ENCODE data around the gene C4A. TPM values are rescaled to one million over a fixed set of nuclear protein-coding genes. Genes with fewer than 3 reads are reported as not detected.
"Not testable (repeated sequence)": the region's sequence is repeated elsewhere in the genome, so short reads cannot be mapped to it uniquely, and the experiment has no call there.

Gene C4A
- total RNA-seq, 1 experiment from 2014 or later = 4.3 TPM

DNA sequence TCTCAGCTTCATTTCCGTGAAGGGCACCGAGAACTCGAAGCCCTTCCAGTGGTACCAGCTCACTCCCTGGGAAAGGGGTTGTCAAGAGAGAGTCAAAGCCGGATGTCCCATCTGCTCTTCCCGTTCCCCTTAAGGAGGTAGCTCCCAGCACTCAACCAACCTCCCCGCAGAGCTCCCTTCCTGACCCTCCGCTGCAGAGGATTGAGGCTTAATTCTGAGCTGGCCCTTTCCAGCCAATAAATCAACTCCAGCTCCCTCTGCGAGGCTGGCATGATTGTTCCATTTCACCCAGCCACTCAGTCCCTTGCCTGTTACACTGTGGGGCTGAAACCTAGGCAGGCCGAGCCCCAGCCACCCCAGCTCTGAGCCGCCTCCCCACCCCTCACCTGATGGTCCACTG is 59.5 kb downstream of the C4A start:
- not testable (repeated sequence) for H3K14ac ChIP-seq (ENCODE audit: insufficient read depth, low read length); H2BK12ac ChIP-seq (ENCODE audit: insufficient read length, low read depth, low read length); H3K27ac ChIP-seq (ENCODE audit: insufficient read length, low read depth, low read length); H3K4me1 Mint-ChIP-seq; H4K20me1 ChIP-seq (ENCODE audit: control insufficient read depth, insufficient read depth, insufficient read length); H3K9ac ChIP-seq (ENCODE audit: extremely low read depth, insufficient read length, low read length); H4K91ac ChIP-seq (ENCODE audit: insufficient read length, low read depth, low read length); H3K27ac Mint-ChIP-seq; H3K27me3 ChIP-seq (ENCODE audit: insufficient read depth, low read length); H3K4me1 ChIP-seq (ENCODE audit: insufficient read depth, low read length); H3K36me3 Mint-ChIP-seq (ENCODE audit: insufficient read depth in 1 of 3, low read depth in 3 of 3); H3K79me2 ChIP-seq (ENCODE audit: insufficient read depth, low read length); H2BK5ac ChIP-seq (ENCODE audit: insufficient read length, low read length); H3K79me1 ChIP-seq (ENCODE audit: insufficient read depth, low read depth, low read length, poor library complexity, severe bottlenecking); H3K27me3 Mint-ChIP-seq (ENCODE audit: low read depth); H3K4me3 Mint-ChIP-seq; H2AFZ ChIP-seq (ENCODE audit: low read length); H3K23ac ChIP-seq (ENCODE audit: insufficient read length, low read depth, low read length); H3K4ac ChIP-seq (ENCODE audit: low read depth, low read length); H2BK20ac ChIP-seq (ENCODE audit: low read depth, low read length, poor library complexity, severe bottlenecking); H3K4me2 ChIP-seq (ENCODE audit: insufficient read depth, insufficient read length, low read length); H3K18ac ChIP-seq (ENCODE audit: insufficient read length, low read depth, low read length); H3K9me3 ChIP-seq (ENCODE audit: control insufficient read depth, low read depth, low read length); H2BK120ac ChIP-seq (ENCODE audit: low read depth, low read length, poor library complexity, severe bottlenecking); H3T11ph ChIP-seq (ENCODE audit: low read length); H4K8ac ChIP-seq (replicated peaks; ENCODE audit: insufficient read length, low read depth, low read length); H2AK5ac ChIP-seq (ENCODE audit: insufficient read length, low read length); H3K9me3 Mint-ChIP-seq; H3K56ac ChIP-seq (ENCODE audit: insufficient read length, low read depth, low read length); H3K23me2 ChIP-seq (ENCODE audit: insufficient read length, low read depth, low read length, poor library complexity, severe bottlenecking); H2BK15ac ChIP-seq (ENCODE audit: low read depth, low read length); H4K5ac ChIP-seq (ENCODE audit: insufficient read length, low read depth, low read length)
- WGBS (ENCODE audit: extremely low coverage, insufficient read length, low lambda C conversion rate) = no CpG with 5 or more reads among the region's 10 CpGs
- DNase-seq = peak; percentile 15

DNA sequence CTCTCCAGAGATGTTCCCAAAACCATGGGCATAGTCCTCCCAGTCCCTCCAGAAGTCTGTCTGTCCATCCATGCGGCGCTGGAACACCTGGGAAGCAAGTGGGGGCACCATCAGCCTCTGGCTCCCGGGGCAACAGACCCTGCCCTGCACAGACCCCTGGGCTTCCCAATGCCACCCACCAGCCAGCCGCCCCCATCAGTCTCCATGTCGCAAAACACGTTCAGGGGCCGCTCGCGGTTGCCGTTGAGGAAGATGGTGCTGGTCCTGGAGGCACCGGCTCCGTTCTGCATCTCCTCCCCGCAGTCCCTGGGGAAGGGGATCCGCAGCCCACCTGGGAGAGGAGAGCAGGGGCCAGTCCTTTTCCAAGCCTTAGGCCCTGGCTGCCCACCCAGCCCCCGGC is 60.4 kb downstream of the C4A start:
- not testable (repeated sequence) for H2AFZ ChIP-seq (ENCODE audit: low read length); H3K4me1 Mint-ChIP-seq; H3K9me3 Mint-ChIP-seq; H4K91ac ChIP-seq (ENCODE audit: insufficient read length, low read depth, low read length); H3K27me3 Mint-ChIP-seq (ENCODE audit: low read depth); H3K4me2 ChIP-seq (ENCODE audit: insufficient read depth, insufficient read length, low read length); H3K9me3 ChIP-seq (ENCODE audit: control insufficient read depth, low read depth, low read length); H3K27ac ChIP-seq (ENCODE audit: insufficient read length, low read depth, low read length); H4K8ac ChIP-seq (replicated peaks; ENCODE audit: insufficient read length, low read depth, low read length); H2BK120ac ChIP-seq (ENCODE audit: low read depth, low read length, poor library complexity, severe bottlenecking); H2BK20ac ChIP-seq (ENCODE audit: low read depth, low read length, poor library complexity, severe bottlenecking); H3K23ac ChIP-seq (ENCODE audit: insufficient read length, low read depth, low read length); H3K27me3 ChIP-seq (ENCODE audit: insufficient read depth, low read length); H3K14ac ChIP-seq (ENCODE audit: insufficient read depth, low read length); H2BK5ac ChIP-seq (ENCODE audit: insufficient read length, low read length); H3K79me2 ChIP-seq (ENCODE audit: insufficient read depth, low read length); H3T11ph ChIP-seq (ENCODE audit: low read length); H3K79me1 ChIP-seq (ENCODE audit: insufficient read depth, low read depth, low read length, poor library complexity, severe bottlenecking); H3K18ac ChIP-seq (ENCODE audit: insufficient read length, low read depth, low read length); H4K5ac ChIP-seq (ENCODE audit: insufficient read length, low read depth, low read length); H3K4ac ChIP-seq (ENCODE audit: low read depth, low read length); H2BK12ac ChIP-seq (ENCODE audit: insufficient read length, low read depth, low read length); H3K23me2 ChIP-seq (ENCODE audit: insufficient read length, low read depth, low read length, poor library complexity, severe bottlenecking); H4K20me1 ChIP-seq (ENCODE audit: control insufficient read depth, insufficient read depth, insufficient read length); H3K56ac ChIP-seq (ENCODE audit: insufficient read length, low read depth, low read length); H3K4me3 Mint-ChIP-seq; DNase-seq; H2BK15ac ChIP-seq (ENCODE audit: low read depth, low read length); H3K4me1 ChIP-seq (ENCODE audit: insufficient read depth, low read length); H3K27ac Mint-ChIP-seq; H3K9ac ChIP-seq (ENCODE audit: extremely low read depth, insufficient read length, low read length); H3K36me3 Mint-ChIP-seq (ENCODE audit: insufficient read depth in 1 of 3, low read depth in 3 of 3); H2AK5ac ChIP-seq (ENCODE audit: insufficient read length, low read length)
- no CpG with 5 or more reads among the region's 15 CpGs for whole genome bisulfite sequencing (ENCODE audit: extremely low coverage, insufficient read length, low lambda C conversion rate)

All from H9 (cell line).